Activated CD4-positive, alpha-beta T cell treated with anti-CD3 and anti-CD28 coated beads, Interleukin-2, amount 50 U/mL, for 4 hours (primary cell): ENCODE measurements around the gene SUGCT.

Experiments
- DNase-seq, 2 experiments: peaks; one replicate each; pipeline ENCODE4 v3.0.0-alpha.2; 2020

The SUGCT gene

DNA sequence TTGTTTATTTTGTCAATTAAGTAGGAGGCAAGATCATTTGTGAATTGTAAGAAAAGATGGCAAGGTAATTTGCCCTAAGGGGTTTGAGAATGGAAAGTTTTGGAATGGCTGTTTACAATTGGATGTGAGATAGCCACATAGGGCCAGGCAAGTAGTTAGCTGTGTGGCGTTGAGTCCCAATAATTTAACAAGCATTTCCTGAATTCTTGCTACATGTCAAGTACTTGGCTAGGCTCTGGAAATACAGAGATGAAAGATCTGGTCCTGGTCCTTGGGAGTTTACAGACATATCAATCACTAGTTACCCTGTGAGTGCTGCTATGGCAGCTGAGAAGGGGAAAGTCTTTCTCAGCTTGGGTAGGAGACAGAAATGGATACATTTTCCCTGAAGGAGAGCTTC, 401.6 kb downstream of the SUGCT start:
- no peak for DNase-seq

DNA sequence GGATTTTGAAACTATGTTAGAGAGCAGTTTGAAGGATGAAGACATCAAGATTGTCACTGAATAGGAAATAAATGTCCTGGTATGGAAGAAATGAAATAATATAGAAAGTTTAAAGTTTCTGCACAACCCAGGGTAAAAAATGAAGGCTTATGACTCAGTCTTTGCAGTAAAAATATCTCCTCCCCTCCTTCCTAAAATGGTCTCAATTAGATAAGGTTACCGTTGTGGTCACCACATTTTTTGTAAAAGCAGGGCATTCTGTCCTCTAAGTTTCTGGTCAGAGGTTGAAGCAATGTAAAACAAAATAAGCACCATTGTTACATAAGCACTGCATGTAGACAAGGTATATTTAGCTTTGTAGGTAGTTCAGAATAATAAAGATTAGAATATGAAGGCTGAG, 403.5 kb downstream of the SUGCT start:
- DNase-seq, result no peak

DNA sequence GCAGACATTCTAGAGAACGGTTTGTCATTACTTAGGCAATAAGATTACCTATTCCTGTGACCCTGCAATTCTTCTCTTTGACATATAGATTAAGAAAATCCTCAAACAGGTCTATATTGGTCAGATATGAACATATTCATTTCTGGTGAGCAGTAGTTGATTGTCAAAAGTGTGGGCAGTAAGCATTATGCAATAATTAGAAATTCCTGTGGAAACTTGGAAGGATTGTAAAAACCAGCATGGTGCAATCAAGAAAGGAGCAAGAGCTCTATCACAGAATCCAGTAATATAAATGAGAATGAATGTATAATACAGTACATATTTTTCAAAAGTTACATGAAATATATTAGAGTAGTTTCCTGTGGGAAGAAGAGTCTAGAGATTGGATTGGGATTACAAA, 406.5 kb downstream of the SUGCT start:
- no peak for DNase-seq

DNA sequence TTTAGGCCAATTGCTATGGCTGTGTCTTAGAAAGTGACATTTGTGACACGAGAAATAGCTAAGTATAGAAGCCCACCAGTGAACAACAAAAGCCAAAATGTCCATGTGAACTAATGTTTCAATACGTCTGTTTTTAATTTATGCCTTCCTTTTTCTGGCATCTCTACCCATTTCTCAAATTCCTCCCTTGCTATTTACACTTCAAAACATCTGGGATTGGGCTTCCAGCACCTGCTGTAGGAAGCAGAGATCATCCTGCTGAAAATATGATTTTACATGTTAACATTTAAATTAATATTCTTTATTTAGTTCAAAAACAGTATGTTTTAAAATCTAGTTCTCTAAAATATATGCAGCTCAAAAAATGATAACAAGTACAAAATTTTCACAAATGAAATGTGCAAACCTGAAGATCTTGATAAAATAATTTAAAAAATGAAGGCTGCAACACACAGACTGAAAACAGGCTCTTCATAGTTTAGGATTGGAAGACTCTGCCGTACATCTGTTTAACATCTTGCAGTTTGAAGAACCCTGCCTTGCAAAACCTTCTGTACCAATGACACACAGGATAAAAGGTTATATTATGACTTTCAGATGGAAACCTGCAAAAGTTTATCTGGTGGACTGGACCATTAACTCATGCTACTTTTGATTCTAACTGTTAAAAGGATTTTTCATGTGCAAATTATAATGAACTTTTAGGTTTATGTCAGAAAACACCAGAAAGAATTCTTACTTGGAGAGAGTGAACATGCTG, 408.4 kb downstream of the SUGCT start:
- no peak for DNase-seq

DNA sequence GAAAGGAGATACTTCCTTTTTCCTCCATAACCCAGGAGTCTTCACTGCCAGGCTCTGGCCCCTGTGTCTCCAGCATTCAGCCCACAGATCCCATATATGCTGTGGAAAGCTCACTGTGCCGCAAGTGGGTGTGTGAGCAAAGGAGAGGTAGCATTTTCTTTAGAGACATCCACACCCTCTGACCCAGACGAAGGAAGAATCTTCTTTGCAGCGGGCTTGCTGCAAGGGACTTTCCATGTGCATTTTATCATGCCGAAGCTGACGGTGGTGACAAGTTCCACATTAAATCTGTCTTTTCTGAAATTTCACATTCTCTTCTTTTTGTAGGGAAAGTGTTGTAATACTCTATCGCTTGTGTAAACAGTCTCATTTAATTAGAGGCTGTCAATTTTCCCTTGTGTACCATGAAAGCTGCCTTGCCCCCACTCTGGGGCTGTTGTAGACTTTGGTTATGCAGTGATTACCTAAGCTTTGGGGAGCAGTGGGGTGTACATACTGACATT, 409.5 kb downstream of the SUGCT start:
- no peak for DNase-seq

DNA sequence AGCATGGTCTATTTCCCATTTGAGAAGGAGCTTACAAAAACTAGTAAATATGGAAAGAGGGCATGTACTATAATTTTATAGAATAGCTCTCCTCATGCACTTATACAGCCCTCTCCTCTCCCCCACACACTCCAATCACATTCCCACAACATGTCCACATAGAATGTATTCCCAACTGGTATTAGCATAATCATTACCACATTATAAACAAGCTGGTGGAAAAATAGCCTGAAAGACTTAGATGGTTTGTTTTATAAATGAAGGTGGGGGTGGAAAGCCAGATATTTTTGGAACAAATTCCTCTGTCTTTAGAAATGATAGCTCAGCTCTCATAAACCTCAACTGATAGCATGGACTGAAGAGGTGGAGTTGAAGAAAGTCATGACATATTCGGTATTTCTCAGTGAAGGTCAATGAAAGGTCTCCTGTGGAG, 410.1 kb downstream of the SUGCT start:
- no peak for DNase-seq

DNA sequence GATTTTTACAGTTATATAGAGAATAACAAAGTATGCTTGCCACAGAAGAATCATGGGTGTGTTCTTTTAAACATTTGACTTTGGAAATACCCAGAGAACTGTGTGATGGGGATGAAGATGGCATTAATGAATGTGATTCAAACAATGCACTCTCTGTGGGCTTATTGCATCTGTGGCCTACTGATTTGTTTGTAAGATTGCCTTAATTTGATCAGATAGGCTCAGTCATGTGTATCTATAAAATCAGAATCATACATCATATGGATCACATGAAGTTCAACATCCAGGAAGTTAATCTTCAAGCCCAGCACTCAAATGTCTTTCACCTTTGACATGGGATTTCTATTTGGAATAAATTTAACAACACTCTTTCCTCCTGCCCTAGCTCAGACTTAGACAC, 410.9 kb downstream of the SUGCT start:
- DNase-seq, result no peak

DNA sequence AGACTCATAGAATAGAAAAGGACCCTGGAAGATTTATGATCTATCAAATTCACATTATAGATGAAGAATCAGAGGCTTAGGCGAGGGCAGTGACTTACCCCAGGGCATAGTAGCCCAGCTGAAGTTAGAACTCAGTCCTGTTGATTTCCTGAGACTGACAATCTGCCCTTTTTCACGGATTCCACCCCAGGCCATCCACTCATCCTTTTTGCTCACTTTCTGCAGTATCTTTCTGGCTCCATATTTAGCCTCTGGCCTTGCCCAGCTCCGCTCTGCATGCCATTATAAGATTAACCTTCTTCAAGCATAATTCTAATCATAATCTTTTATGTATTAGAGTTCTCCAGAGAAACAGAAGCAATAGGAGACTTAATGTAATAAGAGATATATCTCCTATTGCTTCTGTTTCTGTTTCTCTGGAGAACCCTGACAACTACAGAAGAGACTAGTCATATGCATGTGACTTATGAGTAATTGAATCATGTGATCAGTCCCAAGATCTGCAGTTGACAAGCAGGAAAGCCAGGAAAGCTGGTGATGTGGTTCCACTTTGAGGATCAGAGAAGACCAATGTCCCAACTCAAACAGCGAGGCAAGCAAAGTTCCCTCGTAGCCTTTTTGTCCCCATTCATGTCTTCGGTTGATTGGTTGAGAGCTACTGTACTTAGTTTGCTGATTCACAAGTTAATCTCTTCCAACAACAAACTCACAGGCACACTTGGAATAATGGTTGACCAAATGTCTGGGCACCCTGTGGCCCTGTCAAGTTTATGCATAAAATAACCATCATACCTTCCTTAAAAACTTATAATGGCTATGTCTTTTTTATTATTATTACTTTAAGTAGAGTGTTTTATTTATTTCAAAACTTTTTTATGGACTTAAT, 412.1 kb downstream of the SUGCT start:
- DNase-seq, result no peak

DNA sequence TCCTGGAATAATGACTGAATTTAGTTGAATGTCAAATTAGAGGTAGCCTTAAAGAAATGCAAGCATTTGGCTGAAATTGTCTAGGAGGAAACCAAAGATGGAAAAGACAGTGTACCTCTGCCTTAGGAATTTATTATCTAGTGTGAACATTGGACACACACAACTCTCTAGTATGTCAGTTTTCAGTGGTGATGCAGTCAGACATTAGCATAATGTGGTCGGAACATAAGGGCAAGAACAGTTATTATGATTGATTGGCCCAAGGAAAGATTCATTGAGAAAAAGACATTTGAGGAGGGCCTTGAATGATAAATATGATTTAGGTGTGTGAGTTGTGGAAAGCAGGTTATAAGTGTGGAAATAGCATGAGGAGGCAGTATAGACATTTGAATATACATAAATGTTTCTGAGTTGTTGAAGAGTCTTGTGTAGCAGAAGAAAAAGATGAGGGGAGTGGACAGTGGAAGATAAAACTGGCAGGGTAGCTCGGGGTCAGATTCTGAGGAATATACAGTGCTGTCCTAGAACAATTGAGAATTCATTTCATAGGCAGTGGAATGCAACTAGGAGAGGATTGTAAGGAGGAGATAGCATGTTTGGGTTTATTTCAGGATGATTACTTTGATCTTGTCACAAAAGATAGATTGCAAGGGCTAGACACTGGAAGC, 414.7 kb downstream of the SUGCT start:
- no peak for DNase-seq

DNA sequence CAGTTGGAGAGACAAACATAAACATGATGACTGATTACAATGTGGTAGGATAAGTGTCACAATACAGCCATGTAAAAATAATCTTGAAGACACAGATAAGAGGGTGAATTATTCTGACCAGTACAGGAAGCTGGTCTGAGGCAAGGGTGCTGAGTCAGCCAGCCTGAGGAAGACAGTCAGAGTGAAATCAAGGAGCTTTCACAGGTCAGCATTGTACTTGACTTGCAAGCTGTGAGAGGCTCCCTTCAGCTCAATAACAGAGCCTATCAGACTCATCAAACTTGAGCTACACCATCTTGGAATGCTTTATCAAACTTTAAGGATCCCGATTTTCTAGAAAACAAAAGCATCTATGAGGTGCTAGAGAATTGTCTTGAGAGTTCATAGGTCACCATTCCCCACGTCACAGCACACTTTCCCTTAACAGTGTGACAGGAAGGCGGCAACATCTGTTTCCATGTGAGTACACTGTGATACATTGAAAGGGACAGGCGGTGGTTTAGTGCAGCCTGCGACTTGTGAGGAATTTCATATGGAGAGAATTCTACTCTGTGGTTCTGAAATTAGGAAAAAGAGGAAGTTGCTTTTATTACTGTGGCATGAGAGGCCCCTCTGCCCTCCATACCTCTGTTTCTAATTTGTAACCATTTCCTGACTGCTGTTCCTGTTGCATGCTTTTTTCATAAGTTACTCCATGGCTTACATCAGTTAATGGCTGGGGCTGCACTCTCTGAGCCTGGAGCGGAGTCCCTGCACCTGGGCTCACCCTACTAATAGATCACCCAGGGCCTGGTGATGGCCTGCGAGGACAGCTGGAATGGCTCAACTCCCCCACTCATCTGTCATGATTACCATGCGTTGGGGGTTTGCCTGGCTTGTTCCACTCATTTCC, 417.1 kb downstream of the SUGCT start:
- no peak for DNase-seq

DNA sequence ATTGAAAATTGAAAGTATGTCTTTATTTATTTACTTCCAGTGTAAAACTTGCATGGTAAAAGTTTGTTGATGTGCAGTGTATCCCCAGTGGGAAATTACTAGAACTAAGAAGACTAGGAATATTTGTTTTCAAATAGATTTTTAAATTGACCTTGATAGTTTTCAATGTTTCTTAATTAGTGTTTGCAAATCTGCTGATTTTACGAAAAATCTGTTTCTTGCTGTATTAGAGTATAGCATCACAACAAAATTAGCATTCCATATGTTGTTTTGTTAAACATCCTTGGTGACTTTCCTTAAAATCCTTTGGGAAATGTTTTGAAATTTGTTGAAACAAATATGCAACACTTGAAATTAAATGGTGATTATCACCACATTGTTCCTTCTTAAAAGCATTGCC, 425.9 kb downstream of the SUGCT start:
- no peak for DNase-seq

DNA sequence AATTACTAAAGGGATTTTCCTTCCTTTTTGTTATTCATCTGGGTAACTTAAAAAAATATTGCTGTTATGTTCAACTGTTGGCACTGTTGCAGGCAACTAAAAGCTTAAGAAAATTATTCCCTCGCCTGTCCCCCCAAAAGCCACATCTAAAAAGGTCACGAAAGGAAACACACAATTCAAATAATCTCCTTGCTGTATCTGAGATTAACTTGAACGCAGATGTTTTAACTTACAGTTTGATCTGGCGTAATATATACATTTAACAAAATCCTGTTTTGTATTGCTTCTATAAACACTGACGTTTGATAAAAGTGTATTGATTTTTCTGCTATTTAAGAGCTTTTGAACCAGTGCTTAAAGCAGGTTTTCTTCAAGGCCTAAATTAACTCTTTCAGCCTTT, 432.1 kb downstream of the SUGCT start:
- DNase-seq, result no peak

DNA sequence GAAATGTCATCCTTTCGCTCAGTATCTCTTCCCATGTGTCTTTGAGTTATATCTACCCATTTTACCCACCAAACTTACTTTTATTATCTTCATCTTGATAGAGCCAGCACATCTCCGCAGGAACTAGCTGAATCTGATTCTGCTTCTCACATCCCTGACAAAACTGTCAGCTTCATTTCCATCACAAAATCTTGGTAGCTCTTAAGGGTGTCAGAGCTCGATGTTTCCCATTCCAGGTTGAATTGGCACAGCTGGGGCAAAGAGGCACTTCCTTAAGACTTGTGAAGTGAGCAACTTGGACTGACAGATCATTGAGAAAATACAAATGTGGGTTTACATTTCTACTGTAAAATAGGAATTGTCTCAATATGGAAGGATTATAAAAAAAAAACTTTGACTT, 434.5 kb downstream of the SUGCT start:
- DNase-seq, result no peak

DNA sequence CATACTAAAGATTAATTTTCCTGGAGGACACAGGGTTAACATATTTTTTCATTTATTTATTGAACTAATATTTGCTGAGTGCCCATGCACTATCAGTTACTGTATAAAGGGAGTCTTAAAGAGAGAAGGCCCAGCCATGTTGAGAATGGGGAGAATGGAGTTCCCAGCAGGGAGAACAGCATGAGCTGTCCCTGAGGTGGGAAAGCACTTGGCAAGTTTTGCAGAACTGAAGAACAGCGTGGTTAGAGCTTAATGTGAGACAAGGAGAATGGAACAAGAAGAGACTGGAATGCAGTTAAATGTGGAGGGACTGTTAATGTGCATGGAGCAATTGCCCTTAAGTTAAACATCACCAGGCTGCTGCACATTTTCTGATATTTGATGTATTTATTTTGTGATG, 435.4 kb downstream of the SUGCT start:
- no peak for DNase-seq

DNA sequence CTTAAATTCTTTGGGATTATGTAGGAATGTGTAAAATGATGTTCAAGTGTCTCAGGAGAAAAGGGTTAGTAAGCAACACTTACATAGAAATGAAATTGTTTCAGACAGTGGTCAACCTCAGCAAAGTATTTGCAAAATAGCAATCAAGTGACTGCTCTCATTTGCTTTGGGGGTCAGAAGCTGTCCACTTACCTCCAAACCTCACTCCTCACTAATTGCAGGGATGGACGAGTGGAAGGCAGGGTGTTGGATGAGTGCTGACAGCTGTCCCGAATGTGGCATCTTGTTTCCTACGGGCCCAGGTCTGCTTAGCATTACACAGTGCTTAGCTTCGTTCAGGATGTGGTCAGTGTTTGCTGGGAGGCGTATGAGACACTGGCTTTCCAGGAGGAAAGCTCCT, 437.0 kb downstream of the SUGCT start:
- DNase-seq, result no peak

DNA sequence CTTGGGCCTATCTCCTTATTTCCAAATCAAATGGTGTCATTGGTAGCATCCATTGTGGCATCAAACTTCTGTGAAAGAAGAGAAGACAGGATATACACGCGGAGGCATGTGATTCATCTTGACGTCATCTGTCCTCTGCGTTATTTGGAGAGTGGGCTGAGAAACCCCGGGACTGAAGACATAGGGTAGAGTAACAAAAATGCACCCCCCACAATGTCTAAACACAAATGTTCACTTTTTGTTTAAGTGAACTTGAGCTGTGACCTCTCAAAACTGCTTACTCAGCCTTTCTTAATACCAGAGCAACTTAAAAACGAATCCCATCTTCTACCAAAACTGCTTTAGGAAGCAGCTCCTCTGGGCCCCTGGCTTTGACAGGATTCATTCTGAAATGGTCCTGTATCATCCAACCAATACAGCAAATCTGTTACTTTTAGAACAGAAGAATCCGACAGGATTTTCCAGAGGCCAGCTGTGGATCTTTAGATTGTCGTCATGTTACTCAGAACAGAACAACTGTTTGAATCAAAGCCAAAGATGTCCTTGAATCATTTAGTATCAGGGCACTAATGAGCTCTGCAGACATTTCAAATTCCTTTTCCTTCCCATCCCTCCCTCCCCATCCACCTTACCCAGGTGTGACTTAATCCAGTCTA, 438.1 kb downstream of the SUGCT start:
- DNase-seq, result no peak

DNA sequence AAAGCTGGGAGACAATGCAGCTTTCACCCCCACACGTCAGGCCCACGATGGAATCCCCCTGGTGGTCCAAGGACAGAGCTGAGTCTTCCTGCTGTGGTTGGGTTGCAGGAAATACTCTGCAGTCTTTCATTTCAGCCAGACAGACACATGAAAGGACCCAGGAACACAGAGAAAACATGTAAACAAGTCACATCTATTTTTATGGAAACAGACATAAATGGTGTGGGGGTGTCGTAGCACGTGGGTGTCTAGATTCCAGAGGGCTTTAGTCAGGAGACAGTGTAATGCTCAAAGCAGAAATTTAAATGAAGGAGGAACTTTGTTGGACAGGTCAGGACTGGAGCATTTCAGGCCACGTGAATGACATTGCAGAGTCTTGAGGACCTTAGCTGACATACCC, 444.6 kb downstream of the SUGCT start:
- DNase-seq, result no peak

DNA sequence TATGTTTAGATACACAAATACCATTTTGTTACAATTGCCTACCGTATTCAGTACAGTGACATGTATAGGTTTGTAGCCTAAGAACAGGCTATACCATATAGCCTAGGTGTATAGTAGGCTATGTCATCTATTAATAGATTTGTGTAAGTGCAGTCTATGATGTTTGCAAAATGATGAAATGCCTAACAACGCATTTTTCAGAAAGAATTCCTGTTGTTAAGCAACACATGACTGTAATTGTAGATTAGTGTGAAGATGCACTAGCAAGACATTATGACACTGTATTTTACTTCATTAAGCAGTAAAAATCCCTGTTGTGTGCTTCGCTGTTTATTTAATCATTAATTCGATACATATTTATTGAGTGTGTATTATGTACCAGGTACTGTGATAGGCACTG, 446.0 kb downstream of the SUGCT start:
- no peak for DNase-seq

DNA sequence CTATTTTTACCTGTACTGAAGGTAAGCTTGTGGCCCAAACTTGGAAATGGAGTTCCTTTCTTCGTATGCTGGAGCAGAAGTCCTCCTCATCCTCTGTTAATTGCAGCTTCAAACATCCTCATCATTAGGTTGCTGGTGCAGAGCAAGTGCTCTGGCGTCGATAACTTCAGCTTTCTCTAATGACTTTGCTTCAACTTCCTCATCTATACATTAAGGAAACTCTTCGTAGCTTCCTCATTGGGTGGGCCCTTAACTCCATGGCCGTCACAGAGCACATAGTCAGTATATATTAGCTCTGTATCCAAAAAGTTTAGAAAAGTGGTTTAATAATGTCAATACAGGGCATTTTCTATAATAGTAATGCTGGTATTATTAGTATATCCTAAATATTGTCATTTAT, 447.7 kb downstream of the SUGCT start:
- DNase-seq, result no peak

DNA sequence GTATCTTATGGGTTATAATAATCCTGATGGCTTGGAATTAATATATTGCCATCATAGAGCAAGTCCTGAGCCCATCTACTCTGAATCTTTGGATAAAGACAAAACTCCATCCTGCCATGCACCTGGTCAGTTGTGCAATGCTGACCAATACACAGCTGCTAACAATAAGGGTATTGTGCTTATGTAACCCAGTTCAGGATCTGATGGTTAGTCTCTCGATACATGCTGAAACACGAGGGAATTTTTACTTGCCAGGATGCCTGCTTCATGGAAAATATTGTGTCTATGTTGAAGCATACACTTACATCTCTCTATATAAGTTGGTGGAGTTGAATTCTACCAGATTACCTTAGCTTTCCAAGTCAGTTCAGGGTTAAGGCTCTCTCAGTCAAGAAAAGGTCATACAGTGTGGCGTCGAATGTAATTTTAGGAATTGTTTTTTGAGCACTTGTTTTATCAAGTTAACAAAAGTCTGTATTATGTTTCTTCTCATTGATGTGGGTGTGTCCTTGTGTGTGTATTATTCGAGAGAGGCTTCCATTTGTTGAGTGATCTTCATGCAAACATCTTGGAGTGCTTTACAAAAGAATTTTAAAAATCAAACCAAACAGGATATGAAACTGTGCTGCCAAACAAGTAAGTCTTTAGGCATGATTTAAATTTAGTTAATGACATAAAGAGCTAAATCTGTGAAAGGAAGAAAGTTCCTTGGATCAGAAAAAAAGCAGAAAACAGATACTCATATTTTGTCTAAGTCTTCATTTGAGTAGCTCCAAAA, 449.1 kb downstream of the SUGCT start:
- DNase-seq, result no peak
